Measurements from ENCODE around the gene MYLK3.
"Not testable (repeated sequence)": the region's sequence is repeated elsewhere in the genome, so short reads cannot be mapped to it uniquely, and the experiment has no call there.

The MYLK3 gene

DNA sequence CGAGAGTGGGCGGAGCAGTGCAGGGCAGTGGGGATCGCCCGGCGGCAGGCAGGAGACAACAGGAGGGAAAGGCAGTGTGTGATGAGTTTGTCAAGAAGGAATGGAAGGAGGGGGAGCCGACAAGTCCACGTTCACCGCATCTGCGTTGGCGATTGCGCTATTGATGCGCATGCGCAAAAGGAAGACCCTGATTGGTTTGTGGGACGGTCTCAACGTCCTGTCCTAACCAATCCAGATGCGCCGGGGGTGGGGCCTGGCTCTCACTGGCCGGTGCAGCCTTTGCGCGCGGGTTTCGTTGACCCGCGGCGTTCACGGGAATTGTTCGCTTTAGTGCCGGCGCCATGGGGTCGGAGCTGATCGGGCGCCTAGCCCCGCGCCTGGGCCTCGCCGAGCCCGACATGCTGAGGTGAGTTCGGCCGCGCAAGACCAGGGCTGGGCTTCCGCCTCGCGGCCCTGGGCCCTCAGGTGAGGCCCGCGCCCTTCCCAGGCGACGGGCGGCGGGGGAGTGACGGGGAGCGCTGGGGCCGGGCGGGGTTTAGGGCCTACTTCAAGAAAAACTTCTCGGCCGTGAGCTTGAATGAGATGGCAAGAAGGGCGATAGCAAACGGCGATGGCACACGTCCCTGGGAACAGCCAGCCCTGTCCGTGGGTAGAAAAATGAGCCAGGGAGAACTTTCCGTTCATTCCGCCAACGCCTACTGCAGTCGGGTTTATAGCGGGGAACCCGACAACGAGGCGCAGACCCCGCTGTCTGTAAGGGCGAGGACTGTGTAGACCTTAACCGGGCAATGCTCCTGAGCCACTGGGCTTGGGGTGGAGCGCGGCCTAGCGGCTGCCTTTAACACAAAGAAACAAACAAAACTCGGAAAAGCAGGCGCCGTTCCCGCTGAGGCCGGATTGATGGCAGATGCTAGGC is 58.5 kb downstream of the MYLK3 start, which contains the start of gene ORC6:
Gene ORC6 (plus strand): TSS at position 295 of the 916 bp plus-strand sequence. CDS start 47 bp downstream, at position 342.
- peak; percentile 95 for DNase-seq (ENCODE audit: low read depth)

GRCh38 chr16:46688654-46689364 is 59.3 kb downstream of the MYLK3 start, which contains the start of gene VPS35:
Gene VPS35 (minus strand): TSS chr16:46689178. CDS start chr16:46689133, 45 bp downstream.
- peak; percentile 100 for DNase-seq (ENCODE audit: low read depth)

GRCh38 chr16:46688101-46688653 is 60.0 kb downstream of the MYLK3 start:
- DNase-seq (ENCODE audit: low read depth) = no peak

GRCh38 chr16:46687486-46687885 is 60.7 kb downstream of the MYLK3 start:
- no peak for DNase-seq (ENCODE audit: low read depth)

DNA sequence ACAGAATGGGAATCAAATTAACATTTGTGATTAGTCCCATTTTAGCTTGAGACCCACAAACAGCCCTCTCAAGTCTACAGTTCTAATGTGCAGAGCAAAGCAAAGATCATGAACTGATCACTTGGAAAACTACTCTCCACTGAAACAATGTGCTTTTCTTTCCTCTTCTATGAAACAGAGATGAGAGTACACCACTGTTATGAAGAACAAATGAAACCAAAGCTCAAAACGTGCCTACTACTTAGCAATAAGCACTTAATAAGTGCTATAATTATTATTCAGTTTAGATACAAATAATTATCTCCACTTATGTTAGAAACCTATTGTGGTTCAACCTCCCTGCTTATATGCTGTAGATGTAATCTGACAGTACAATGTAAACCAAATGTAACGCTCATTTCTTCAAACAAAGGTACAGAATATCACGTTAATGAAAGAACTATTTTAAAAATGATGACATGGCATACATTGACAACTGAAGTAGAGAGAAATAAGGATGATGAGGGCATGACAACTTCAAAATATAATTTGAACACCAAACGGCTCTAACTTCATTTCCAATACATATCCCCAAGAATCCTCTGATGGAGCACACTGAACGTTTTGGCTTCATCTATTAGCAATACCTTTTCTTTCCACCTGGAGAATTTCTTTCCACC is 61.2 kb downstream of the MYLK3 start:
- DNase-seq (ENCODE audit: low read depth) = no peak

GRCh38 chr16:46681867-46682266 is 66.3 kb downstream of the MYLK3 start:
- DNase-seq (ENCODE audit: low read depth) = not testable (repeated sequence)

- DNase-seq (ENCODE audit: low read depth) = not testable (repeated sequence)
Measured at GRCh38 chr16:46677943-46678342, 70.2 kb downstream of the MYLK3 start.

DNA sequence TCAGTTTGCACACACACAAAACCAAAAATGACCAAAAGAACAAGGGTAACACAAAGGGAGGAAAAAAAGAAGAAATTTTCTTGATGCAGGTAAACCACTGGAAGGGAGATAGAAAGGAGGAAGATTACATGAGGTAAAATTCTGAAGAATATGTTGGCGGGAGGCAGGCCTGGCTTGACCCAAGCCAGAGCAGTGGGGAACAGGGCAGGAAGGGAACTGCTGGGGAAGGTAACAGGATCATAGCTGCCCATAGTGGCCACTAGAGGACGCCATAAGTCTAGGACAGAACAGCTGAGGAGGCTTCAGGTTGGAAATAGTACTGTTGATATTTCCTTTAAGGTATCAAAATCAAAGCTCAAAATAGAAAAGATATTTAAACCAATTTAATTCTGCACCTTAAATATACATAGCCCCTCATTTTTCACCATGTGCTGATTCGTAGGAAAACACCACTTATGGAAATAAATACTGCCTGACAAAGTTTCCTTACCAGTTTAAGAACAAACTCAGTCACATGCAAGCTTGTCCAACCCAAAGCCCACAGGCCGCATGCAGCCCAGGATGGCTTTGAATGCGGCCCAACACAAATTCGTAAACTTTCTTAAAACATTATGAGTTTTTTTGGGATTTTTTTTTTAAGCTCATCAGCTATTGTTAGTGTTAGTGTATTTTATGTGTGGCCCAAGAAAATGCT is 74.7 kb downstream of the MYLK3 start:
- DNase-seq (ENCODE audit: low read depth) = no peak

DNA sequence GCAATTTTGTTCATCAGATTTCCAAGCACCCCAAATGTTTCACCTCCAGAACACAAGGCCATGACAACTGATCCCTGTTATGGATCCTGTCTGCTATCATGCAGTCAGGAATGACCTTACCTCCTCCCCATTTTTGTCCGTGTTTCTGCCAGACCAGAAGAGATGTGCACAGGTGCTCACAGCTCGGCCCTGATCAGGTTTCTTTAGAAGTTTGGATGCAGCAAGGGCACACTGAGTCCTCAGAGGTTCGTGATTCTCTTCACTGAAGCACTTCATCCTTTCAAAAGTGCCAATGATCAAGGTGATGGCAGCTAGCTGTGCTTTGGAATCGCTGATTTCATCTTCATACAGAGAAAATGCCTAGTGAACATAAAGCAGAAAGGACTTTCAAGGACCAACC is 86.0 kb downstream of the MYLK3 start:
- no peak for DNase-seq (ENCODE audit: low read depth)

GRCh38 chr16:46658925-46659324 is 89.2 kb downstream of the MYLK3 start:
- DNase-seq (ENCODE audit: low read depth) = no peak
